ENCODE data around the gene INSL6. TPM values are rescaled to one million over a fixed set of nuclear protein-coding genes. Genes with fewer than 3 reads are reported as not detected.

Gene INSL6
- polyA plus RNA-seq, 1 donor = 0.63 TPM

Other genes with a start within 250 kb of the INSL6 start
- gene JAK2, start 200.4 kb downstream of the INSL6 start, polyA plus RNA-seq (ENCODE audit: insufficient read length) = 13.5 TPM
- gene INSL4, start 45.8 kb upstream of the INSL6 start, polyA plus RNA-seq (ENCODE audit: insufficient read length) = not detected
- gene RLN2, start 119.1 kb upstream of the INSL6 start, polyA plus RNA-seq (ENCODE audit: insufficient read length) = 0.63 TPM
- gene RLN1, start 154.2 kb upstream of the INSL6 start, polyA plus RNA-seq (ENCODE audit: insufficient read length) = 0.27 TPM

Measured in forelimb muscle (tissue), 1 donor.